Loucy (cell line): ENCODE results near the gene KCNH1.

ENCODE experiments used
- H2AFZ ChIP-seq: fragments of 200-600 bp; sonication (generic); 2 replicates; pipeline ENCODE4 v1.6.0; 2016; ENCODE audit warnings: antibody characterized with exemption, mild to moderate bottlenecking, low read length, moderate library complexity
- H3F3A ChIP-seq: fragments of 200-600 bp; 2 replicates; pipeline ENCODE4 v1.6.0; 2016; ENCODE audit warnings: antibody characterized with exemption, low read depth, mild to moderate bottlenecking
- H3K27me3 ChIP-seq: fragments of 200-600 bp; sonication (generic); 2 replicates; pipeline ENCODE4 v1.6.1; 2014; ENCODE audit warnings: low read length, mild to moderate bottlenecking; ENCODE audit not compliant: insufficient read depth, poor library complexity, severe bottlenecking
- H3K36me3 ChIP-seq: fragments of 200-600 bp; sonication (generic); 2 replicates; pipeline ENCODE4 v1.6.1; 2016; ENCODE audit warnings: low read length; ENCODE audit not compliant: insufficient read depth
- H3K4me1 ChIP-seq: fragments of 200-600 bp; sonication (generic); 2 replicates; pipeline ENCODE4 v1.5.1; 2014; ENCODE audit warnings: low read length, mild to moderate bottlenecking; ENCODE audit not compliant: insufficient read depth, poor library complexity, severe bottlenecking
- H3K4me2 ChIP-seq: fragments of 200-600 bp; sonication (generic); 2 replicates; pipeline ENCODE4 v1.6.0; 2014; ENCODE audit warnings: antibody characterized with exemption, low read length, low read depth, mild to moderate bottlenecking; ENCODE audit not compliant: poor library complexity, severe bottlenecking
- H3K4me3 ChIP-seq: fragments of 200-600 bp; sonication (generic); 2 replicates; pipeline ENCODE4 v1.5.1; 2014; ENCODE audit warnings: low read length, mild to moderate bottlenecking, mixed read lengths; ENCODE audit not compliant: poor library complexity, severe bottlenecking
- H3K79me2 ChIP-seq: fragments of 200-600 bp; sonication (generic); 2 replicates; pipeline ENCODE4 v1.6.1; 2014; ENCODE audit warnings: low read length; ENCODE audit not compliant: insufficient read depth
- H3K9ac ChIP-seq: fragments of 200-600 bp; sonication (generic); 2 replicates; pipeline ENCODE4 v1.6.0; 2014; ENCODE audit warnings: mild to moderate bottlenecking, low read depth, low read length, moderate library complexity; ENCODE audit not compliant: poor library complexity, severe bottlenecking
- H3K9me2 ChIP-seq: fragments of 200-600 bp; sonication (generic); replicated peaks from 2 replicates; pipeline ENCODE4 v1.6.1; 2016; ENCODE audit warnings: low read depth, low read length, mixed read lengths
- H3K9me3 ChIP-seq: fragments of 200-600 bp; sonication (generic); 2 replicates; pipeline ENCODE4 v1.6.1; 2014; ENCODE audit warnings: mild to moderate bottlenecking, antibody characterized with exemption, low read length, low read depth; ENCODE audit not compliant: insufficient read depth
- H4K20me1 ChIP-seq: fragments of 200-600 bp; sonication (generic); 2 replicates; pipeline ENCODE4 v1.6.0; 2014; ENCODE audit warnings: antibody characterized with exemption, low read length, mild to moderate bottlenecking; ENCODE audit not compliant: insufficient read depth, poor library complexity, severe bottlenecking
- EZH2phosphoT487 ChIP-seq: fragments of 200-600 bp; IDR thresholded peaks from 2 replicates; pipeline ENCODE4 v1.6.1; 2018; ENCODE audit warnings: antibody characterized with exemption, mild to moderate bottlenecking, moderate library complexity, borderline replicate concordance
- TF ChIP-seq, protein P1 (sequence below): fragments of 200-600 bp; sonication (generic); conservative IDR thresholded peaks from 2 replicates; pipeline ENCODE4 v1.5.1; 2014; ENCODE audit warnings: mild to moderate bottlenecking, antibody characterized with exemption, low read length

KCNH1 gene

DNA sequence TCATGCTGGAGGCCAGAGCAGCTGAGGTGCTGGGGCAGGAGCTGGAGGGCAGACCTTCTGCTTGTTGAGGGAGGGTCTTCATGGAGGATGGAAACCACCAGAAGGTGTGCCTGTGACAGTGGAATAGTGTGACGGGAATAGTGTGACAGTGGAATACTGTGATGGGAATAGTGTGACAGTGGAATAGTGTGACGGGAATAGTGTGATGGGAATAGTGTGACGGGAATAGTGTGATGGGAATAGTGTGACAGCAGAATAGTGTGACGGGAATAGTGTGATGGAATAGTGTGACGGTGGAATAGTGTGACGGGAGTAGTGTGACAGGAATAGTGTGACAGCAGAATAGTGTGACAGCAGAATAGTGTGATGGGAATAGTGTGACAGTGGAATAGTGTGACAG lies 480.2 kb downstream of the KCNH1 start:
- Histone ChIP-seq H3K4me3 (no peak overlapping the region), H3K9me3 (no peaks in the 10 kb centered on the region)

DNA sequence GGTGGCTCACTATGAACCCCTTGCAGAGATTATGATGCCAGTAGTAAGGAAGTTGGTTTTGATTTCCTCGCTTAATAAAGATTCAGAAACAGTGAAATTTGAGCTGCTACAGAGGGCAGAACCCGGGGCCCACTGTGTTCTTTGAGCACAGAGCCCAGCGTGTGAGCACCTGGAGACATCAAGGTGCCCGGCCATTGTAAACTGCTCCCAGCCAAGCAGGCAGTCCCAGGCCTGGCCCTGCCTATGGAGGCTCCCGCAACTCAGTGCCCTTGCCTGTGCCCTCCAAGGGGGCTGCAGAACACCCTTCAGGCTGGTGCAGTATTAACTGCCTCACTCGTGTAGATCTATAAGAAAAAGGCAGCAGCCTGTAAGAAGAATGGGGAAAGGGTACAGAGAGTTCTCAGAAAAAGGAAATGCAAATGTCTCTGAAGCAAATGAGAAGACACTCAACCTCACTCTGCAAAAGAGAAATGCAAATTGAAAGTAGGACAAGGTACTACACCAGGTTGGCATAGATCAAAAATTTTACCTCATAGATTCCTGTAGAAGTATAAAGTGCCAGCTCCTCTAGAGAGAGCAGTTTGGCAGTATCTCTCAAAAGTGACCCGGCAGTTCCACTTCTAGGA lies 481.5 kb downstream of the KCNH1 start:
- Histone ChIP-seq H3K36me3 (no peaks in the 10 kb centered on the region), H3K27me3 (no peaks in the 10 kb centered on the region), H3K4me2 (no peak overlapping the region), H2AFZ (no peak overlapping the region), H3K9me3 (no peaks in the 10 kb centered on the region), H3K4me1 (peaks cover 9% of the 10 kb centered on the region), H3K4me3 (no peak overlapping the region), H3K9ac (no peak overlapping the region), H3F3A (no peaks in the 10 kb centered on the region), H3K79me2 (no peaks in the 10 kb centered on the region), H4K20me1 (no peaks in the 10 kb centered on the region), H3K9me2 (no peaks in the 10 kb centered on the region)
- TF ChIP-seq EZH2phosphoT487: no peak

More for the DNA sequence above, 480.2 kb downstream of the KCNH1 start:
- no peak overlapping the region for H3K9ac ChIP-seq
- no peaks in the 10 kb centered on the region for H3K36me3 ChIP-seq
- no peak overlapping the region for H2AFZ ChIP-seq
- H3K4me2 ChIP-seq: no peak overlapping the region
- TF ChIP-seq, protein P1, sequence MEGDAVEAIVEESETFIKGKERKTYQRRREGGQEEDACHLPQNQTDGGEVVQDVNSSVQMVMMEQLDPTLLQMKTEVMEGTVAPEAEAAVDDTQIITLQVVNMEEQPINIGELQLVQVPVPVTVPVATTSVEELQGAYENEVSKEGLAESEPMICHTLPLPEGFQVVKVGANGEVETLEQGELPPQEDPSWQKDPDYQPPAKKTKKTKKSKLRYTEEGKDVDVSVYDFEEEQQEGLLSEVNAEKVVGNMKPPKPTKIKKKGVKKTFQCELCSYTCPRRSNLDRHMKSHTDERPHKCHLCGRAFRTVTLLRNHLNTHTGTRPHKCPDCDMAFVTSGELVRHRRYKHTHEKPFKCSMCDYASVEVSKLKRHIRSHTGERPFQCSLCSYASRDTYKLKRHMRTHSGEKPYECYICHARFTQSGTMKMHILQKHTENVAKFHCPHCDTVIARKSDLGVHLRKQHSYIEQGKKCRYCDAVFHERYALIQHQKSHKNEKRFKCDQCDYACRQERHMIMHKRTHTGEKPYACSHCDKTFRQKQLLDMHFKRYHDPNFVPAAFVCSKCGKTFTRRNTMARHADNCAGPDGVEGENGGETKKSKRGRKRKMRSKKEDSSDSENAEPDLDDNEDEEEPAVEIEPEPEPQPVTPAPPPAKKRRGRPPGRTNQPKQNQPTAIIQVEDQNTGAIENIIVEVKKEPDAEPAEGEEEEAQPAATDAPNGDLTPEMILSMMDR: no peak
- TF ChIP-seq EZH2phosphoT487: no peak
- H3K79me2 ChIP-seq: no peaks in the 10 kb centered on the region
- no peaks in the 10 kb centered on the region for H3F3A ChIP-seq
- no peaks in the 10 kb centered on the region for H3K4me1 ChIP-seq
- H4K20me1 ChIP-seq: no peaks in the 10 kb centered on the region
- no peaks in the 10 kb centered on the region for H3K27me3 ChIP-seq
- H3K9me2 ChIP-seq: no peaks in the 10 kb centered on the region

DNA sequence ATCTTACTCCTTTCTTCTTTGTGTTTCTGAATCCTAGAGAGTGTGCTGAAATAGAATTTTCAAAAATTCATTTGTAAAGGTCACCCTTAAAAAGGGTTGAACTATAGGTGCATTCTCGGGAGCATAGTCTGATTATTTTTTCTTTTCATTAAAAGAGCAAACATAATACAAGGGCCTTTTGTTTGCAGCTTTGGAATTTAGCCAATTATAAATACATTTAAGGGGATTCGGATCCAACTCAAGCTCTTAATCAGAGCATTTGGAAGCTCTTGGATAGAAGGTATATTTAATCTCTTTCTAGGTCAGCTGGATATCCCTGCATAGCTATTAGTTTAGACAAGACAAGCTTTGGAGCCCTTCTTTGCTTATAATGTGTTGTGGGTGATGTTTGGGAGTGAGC lies 483.5 kb downstream of the KCNH1 start:
- H3K79me2 ChIP-seq: no peaks in the 10 kb centered on the region
- no peak overlapping the region for H3K9ac ChIP-seq
- no peak for TF ChIP-seq EZH2phosphoT487
- TF ChIP-seq, protein P1: no peak
- no peak overlapping the region for H3K4me2 ChIP-seq
- H3K27me3 ChIP-seq: no peaks in the 10 kb centered on the region
- no peaks in the 10 kb centered on the region for H3K36me3 ChIP-seq
- peaks cover 10% of the 10 kb centered on the region for H3K4me1 ChIP-seq
- H3F3A ChIP-seq: no peaks in the 10 kb centered on the region
- no peak overlapping the region for H2AFZ ChIP-seq
- H4K20me1 ChIP-seq: no peaks in the 10 kb centered on the region
- H3K9me2 ChIP-seq: no peaks in the 10 kb centered on the region
- no peaks in the 10 kb centered on the region for H3K9me3 ChIP-seq
- no peak overlapping the region for H3K4me3 ChIP-seq
